GM19025 (cell line): ENCODE measurements around the gene NUCB2.

Source experiments
- ATAC-seq: cut with Tn5 transposase; IDR thresholded peaks from one replicate; pipeline ENCODE4 v1.9.1; 2021; ENCODE audit warnings: mild to moderate bottlenecking, low read depth, moderate library complexity; ENCODE audit not compliant: unreplicated experiment

NUCB2 gene

DNA sequence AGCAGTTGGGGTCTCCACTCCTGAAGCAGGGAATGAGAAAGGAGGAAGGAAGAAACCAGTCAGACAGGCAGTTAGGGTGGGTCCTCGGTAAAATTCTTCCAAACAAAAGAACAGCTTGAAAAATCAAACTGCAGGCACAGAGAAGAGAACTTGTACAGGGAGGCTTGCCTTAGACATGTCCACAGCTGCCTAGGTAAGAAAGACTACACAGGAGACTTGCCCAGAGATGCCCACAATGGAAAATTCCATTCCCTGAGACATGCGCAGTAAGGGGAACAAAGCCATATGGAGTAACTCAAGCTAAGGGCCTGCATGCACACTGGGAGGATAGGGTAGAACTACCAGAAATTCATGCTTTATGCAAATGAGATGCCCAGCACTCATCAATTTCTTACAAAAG is 102.1 kb downstream of the NUCB2 start:
- no peak for ATAC-seq

DNA sequence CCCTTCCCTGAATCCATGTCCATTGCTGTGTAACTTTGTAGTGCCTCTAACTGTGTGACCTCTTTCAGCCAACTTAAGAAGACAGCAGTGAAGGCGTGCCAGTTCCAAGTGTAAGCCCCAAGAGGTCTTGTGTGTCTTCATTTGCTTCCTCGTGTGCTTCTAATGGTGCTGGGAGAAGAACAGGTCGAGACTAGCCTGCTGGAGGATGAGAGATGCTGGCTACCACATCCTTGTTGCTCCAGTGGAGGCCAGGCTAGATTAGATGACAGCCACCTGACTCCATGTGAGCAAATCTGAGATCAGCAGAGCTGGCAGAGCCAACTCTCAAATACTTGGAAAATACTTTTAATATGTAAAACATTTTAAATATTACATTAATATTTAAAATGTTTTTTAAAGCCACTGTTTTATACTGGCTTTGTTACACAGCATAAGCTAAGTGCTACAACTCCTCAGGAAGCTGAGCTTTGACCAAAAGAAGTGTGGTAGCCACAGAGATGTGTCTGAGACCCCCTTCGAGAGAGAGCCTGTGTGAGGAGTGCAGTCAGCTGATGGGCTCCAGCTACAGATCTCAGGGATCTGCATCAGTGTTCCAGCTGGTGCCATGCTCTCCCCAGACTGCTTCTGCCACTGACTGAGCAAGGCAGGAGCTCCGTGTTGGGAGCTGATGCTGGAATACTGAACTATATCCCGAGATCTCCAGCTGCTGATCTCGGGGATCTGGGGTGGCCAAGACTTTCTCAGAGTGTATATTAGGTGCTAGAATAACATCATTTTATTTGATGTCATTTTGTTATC is 103.0 kb downstream of the NUCB2 start:
- ATAC-seq = no peak

DNA sequence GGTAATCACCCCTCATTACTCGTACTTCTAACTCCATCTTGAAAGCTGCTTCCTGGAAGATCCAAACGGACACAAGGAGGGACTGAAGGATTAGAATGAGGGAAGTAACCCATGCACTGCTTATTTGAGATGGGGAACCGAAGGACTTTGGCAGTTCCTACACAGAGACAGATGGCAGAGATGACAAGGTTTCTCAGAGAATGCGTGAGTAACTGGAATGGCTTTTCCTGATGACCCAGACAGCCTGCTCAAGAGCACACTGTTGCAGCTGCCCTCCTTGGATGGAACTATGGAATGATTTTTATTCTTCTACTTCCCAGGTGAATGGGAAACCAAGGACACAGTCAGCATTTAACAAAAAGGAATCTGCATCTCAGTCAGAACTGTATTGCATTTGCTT is 104.6 kb downstream of the NUCB2 start:
- no peak for ATAC-seq
